Naive B cell (primary cell): ENCODE measurements around the gene PSENEN. TPM values are rescaled to one million over a fixed set of nuclear protein-coding genes. Genes with fewer than 3 reads are reported as not detected.

Source experiments
- ATAC-seq, 2 donors: fragments of 150-1000 bp; cut with Tn5 transposase; 2 replicates each; pipeline ENCODE4 v1.10.0; 2021; ENCODE audit warnings: low read depth in 2 of 2, mild to moderate bottlenecking in 2 of 2, moderate library complexity in 2 of 2
- DNase-seq: peaks from one replicate; pipeline ENCODE4 v3.0.0; 2022
- H3K27ac Mint-ChIP-seq, 6 donors: one replicate each; pipeline ENCODE4 v1.8.0; 2020 to 2022; ENCODE audit warnings: mild to moderate bottlenecking in 6 of 6, mixed read lengths in 6 of 6, moderate library complexity in 5 of 6, inconsistent platforms in 2 of 6
- H3K27me3 Mint-ChIP-seq, 3 donors: one replicate each; pipeline ENCODE4 v1.8.0; 2021 to 2022; ENCODE audit warnings: mixed read lengths in 3 of 3, mild to moderate bottlenecking in 1 of 3
- H3K36me3 Mint-ChIP-seq, 2 donors: one replicate each; pipeline ENCODE4 v1.8.0; 2020 to 2022; ENCODE audit warnings: mixed read lengths in 2 of 2, inconsistent platforms in 1 of 2, mild to moderate bottlenecking in 1 of 2
- H3K4me1 Mint-ChIP-seq, 3 donors: one replicate each; pipeline ENCODE4 v1.8.0; 2020 to 2022; ENCODE audit warnings: mixed read lengths in 3 of 3, inconsistent platforms in 1 of 3, mild to moderate bottlenecking in 1 of 3, moderate library complexity in 1 of 3
- H3K4me3 Mint-ChIP-seq, 8 donors: one replicate each; pipeline ENCODE4 v1.8.0; 2020 to 2022; ENCODE audit warnings: mild to moderate bottlenecking in 8 of 8, mixed read lengths in 8 of 8, moderate library complexity in 8 of 8, inconsistent platforms in 2 of 8
- H3K9me3 Mint-ChIP-seq, 7 donors: one replicate each; pipeline ENCODE4 v1.8.0; 2020 to 2022; ENCODE audit warnings: mixed read lengths in 7 of 7, mild to moderate bottlenecking in 5 of 7, inconsistent platforms in 2 of 7, moderate library complexity in 1 of 7
- polyA plus RNA-seq, 6 donors: library from polyadenylated mRNA; unstranded; fragments of 300-500 nt; fragmentation: Illumina TruSeq; gene quantifications; one replicate each; pipeline ENCODE4 v1.2.3, GENCODE V29; 2021; ENCODE audit warnings: low read depth in 6 of 6

PSENEN gene
- polyA plus RNA-seq, 6 donors from 2014 or later: 82.4 to 105 (median 94.3) TPM

- peak overlapping the region in 3 of 6 donors; percentile 6 to 95 (median 73) for H3K27ac Mint-ChIP-seq
- H3K27me3 Mint-ChIP-seq: no peaks in the 10 kb centered on the region
- H3K4me1 Mint-ChIP-seq: peaks cover 47 to 66% (median 51%) of the 10 kb centered on the region in 3 donors
- no peaks in the 10 kb centered on the region for H3K36me3 Mint-ChIP-seq
- no peak for ATAC-seq
- no peaks in the 10 kb centered on the region for H3K9me3 Mint-ChIP-seq
- peak overlapping the region in 7 of 8 donors; percentile 49 to 88 (median 73) for H3K4me3 Mint-ChIP-seq
- no peak for DNase-seq
Observed at GRCh38 chr19:35714601-35715354, 30.7 kb upstream of the PSENEN start.

GRCh38 chr19:35715355-35715809 lies 30.1 kb upstream of the PSENEN start:
- Mint-ChIP-seq H3K4me1 (peaks cover 50 to 66% (median 56%) of the 10 kb centered on the region in 3 donors), H3K9me3 (no peaks in the 10 kb centered on the region), H3K36me3 (peaks cover 0 to 6% of the 10 kb centered on the region in 2 donors), H3K4me3 (peak overlapping the region in 6 of 8 donors; percentile 73 to 98 (median 92)), H3K27me3 (no peaks in the 10 kb centered on the region), H3K27ac (peak overlapping the region in 1 of 6 donors; percentile 87)
- ATAC-seq: no peak
- no peak for DNase-seq

- ATAC-seq: no peak
Observed at GRCh38 chr19:35715981-35716800, 29.3 kb upstream of the PSENEN start.

GRCh38 chr19:35716801-35717664 lies 28.4 kb upstream of the PSENEN start:
- Mint-ChIP-seq H3K9me3 (no peaks in the 10 kb centered on the region), H3K27me3 (no peaks in the 10 kb centered on the region), H3K4me3 (peak overlapping the region; percentile 87 to 98 (median 94)), H3K36me3 (peaks cover 0 to 8% of the 10 kb centered on the region in 2 donors), H3K27ac (peak overlapping the region; percentile 87 to 94 (median 93)), H3K4me1 (peaks cover 55 to 63% (median 59%) of the 10 kb centered on the region in 3 donors)
- ATAC-seq: peak; percentile 82 to 83
- peak; percentile 97 for DNase-seq

More at GRCh38 chr19:35715981-35716800, 29.3 kb upstream of the PSENEN start:
- H3K36me3 Mint-ChIP-seq: peaks cover 0 to 8% of the 10 kb centered on the region in 2 donors
- peak overlapping the region; percentile 87 to 94 (median 93) for H3K27ac Mint-ChIP-seq
- DNase-seq: no peak
- H3K9me3 Mint-ChIP-seq: no peaks in the 10 kb centered on the region
- peaks cover 52 to 59% (median 57%) of the 10 kb centered on the region in 3 donors for H3K4me1 Mint-ChIP-seq
- H3K4me3 Mint-ChIP-seq: peak overlapping the region; percentile 87 to 98 (median 94)
- H3K27me3 Mint-ChIP-seq: no peaks in the 10 kb centered on the region

GRCh38 chr19:35717665-35718344 lies 27.6 kb upstream of the PSENEN start, which contains the start of gene KMT2B:
TSS of gene KMT2B (plus strand) at chr19:35718003. CDS start at chr19:35718019, 16 bp downstream.
- Mint-ChIP-seq H3K27me3 (no peaks in the 10 kb centered on the region), H3K4me3 (peak within 1 kb of the TSS; percentile 88 to 98 (median 94)), H3K36me3 (peaks cover 0 to 8% of the 10 kb centered on the region in 2 donors), H3K27ac (peak within 1 kb of the TSS; percentile 87 to 94 (median 93)), H3K4me1 (peaks cover 52 to 69% (median 54%) of the 10 kb centered on the region in 3 donors), H3K9me3 (no peaks in the 10 kb centered on the region)
- no peak for DNase-seq
- peak; percentile 32 to 37 for ATAC-seq

- H3K27ac Mint-ChIP-seq: peak overlapping the region in 5 of 6 donors; percentile 55 to 93 (median 85)
- peaks cover 48 to 68% (median 51%) of the 10 kb centered on the region in 3 donors for H3K4me1 Mint-ChIP-seq
- no peaks in the 10 kb centered on the region for H3K27me3 Mint-ChIP-seq
- no peaks in the 10 kb centered on the region for H3K9me3 Mint-ChIP-seq
- peaks cover 0 to 12% of the 10 kb centered on the region in 2 donors for H3K36me3 Mint-ChIP-seq
- DNase-seq (no peak), ATAC-seq (no peak)
- H3K4me3 Mint-ChIP-seq: peak overlapping the region; percentile 78 to 95 (median 89)
Observed at GRCh38 chr19:35718345-35719041, 27.0 kb upstream of the PSENEN start.

GRCh38 chr19:35719402-35720162 lies 25.9 kb upstream of the PSENEN start:
- peaks cover 0 to 19% of the 10 kb centered on the region in 2 donors for H3K36me3 Mint-ChIP-seq

GRCh38 chr19:35720163-35720524 lies 25.3 kb upstream of the PSENEN start:
- DNase-seq (no peak), ATAC-seq (no peak)
- peaks cover 0 to 19% of the 10 kb centered on the region in 2 donors for H3K36me3 Mint-ChIP-seq
- peak overlapping the region in 2 of 6 donors; percentile 55 to 87 for H3K27ac Mint-ChIP-seq
- H3K4me1 Mint-ChIP-seq: peaks cover 34 to 59% (median 40%) of the 10 kb centered on the region in 3 donors
- no peaks in the 10 kb centered on the region for H3K9me3 Mint-ChIP-seq
- peak overlapping the region in 4 of 8 donors; percentile 37 to 81 (median 56) for H3K4me3 Mint-ChIP-seq
- H3K27me3 Mint-ChIP-seq: no peaks in the 10 kb centered on the region

More at GRCh38 chr19:35719402-35720162, 25.9 kb upstream of the PSENEN start:
- Mint-ChIP-seq H3K9me3 (no peaks in the 10 kb centered on the region), H3K27me3 (no peaks in the 10 kb centered on the region), H3K4me3 (peak overlapping the region; percentile 78 to 95 (median 89)), H3K27ac (peak overlapping the region in 1 of 6 donors; percentile 55), H3K4me1 (peaks cover 39 to 63% (median 40%) of the 10 kb centered on the region in 3 donors)
- DNase-seq: no peak
- ATAC-seq: no peak

GRCh38 chr19:35720648-35721047 lies 24.8 kb upstream of the PSENEN start:
- Mint-ChIP-seq H3K4me3 (peak overlapping the region in 1 of 8 donors; percentile 70), H3K27ac (peak overlapping the region in 2 of 6 donors; percentile 29 to 55), H3K9me3 (no peaks in the 10 kb centered on the region), H3K36me3 (peaks cover 0 to 20% of the 10 kb centered on the region in 2 donors), H3K27me3 (no peaks in the 10 kb centered on the region), H3K4me1 (peaks cover 33 to 56% (median 40%) of the 10 kb centered on the region in 3 donors)
- no peak for ATAC-seq
- DNase-seq: no peak

- Mint-ChIP-seq H3K27ac (peak overlapping the region in 2 of 6 donors; percentile 18 to 27), H3K4me3 (peak overlapping the region in 3 of 8 donors; percentile 7 to 56 (median 21)), H3K4me1 (peaks cover 26 to 49% (median 33%) of the 10 kb centered on the region in 3 donors), H3K27me3 (no peaks in the 10 kb centered on the region), H3K36me3 (peaks cover 0 to 27% of the 10 kb centered on the region in 2 donors), H3K9me3 (no peaks in the 10 kb centered on the region)
- no peak for DNase-seq
- no peak for ATAC-seq
Observed at GRCh38 chr19:35721374-35721773, 24.1 kb upstream of the PSENEN start.

- Mint-ChIP-seq H3K36me3 (peaks cover 0 to 28% of the 10 kb centered on the region in 2 donors), H3K27ac (peak overlapping the region in 1 of 6 donors; percentile 2), H3K27me3 (no peaks in the 10 kb centered on the region), H3K4me1 (peaks cover 22 to 44% (median 28%) of the 10 kb centered on the region in 3 donors), H3K4me3 (no peak overlapping the region), H3K9me3 (no peaks in the 10 kb centered on the region)
- no peak for ATAC-seq
- no peak for DNase-seq
Observed at GRCh38 chr19:35722461-35722860, 23.0 kb upstream of the PSENEN start.
